ENCODE results near the gene SULT2A1.
A peak's percentile ranks its signal among the peaks of the same experiment; 100 is the strongest.

The SULT2A1 gene

DNA sequence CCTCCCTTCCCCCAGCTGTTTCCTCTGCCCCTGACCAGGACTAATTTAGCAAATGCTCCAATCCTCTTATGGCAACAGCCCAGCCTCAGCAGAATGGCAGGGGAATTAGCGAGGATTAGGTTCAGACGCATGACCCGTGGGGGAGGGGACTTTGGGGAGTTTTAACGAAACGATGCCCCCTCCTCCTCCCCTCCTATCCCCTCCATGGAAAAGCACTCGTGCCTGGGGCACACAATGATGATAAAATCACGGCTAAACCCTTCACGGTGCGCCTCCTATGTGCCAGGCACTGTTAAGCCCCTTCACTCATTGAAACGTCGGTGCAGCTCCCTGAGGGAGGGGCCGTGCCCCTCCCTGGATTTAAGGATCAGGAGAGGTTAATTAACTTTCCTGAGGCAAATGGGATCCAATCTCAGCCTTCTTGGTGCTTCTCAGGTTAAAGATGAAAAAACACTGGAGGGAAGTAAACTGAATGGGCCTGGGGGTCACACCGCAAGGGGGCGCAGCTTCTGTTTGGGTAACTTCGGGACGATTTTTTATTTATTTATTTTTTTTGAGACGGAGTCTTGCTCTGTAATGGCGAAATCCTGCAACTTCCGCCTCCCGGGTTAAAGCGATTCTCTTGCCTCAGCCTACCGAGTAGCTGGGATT lies 37.2 kb downstream of the SULT2A1 start:
- peak overlapping the region; percentile 86 for H3K27ac ChIP-seq (replicated peaks; ENCODE audit: low read length)
- H3K4me1 ChIP-seq (ENCODE audit: control insufficient read depth in 2 of 2, insufficient read depth in 1 of 2, low read depth in 1 of 2, low read length in 2 of 2), result no peaks in the 10 kb centered on the region
- H4K8ac ChIP-seq (ENCODE audit: low read depth, low read length), result no peak overlapping the region
- no peak overlapping the region for H2BK5ac ChIP-seq (ENCODE audit: low read length)
- H4K91ac ChIP-seq (ENCODE audit: low read depth, low read length, poor library complexity), result no peak overlapping the region
- H3K23ac ChIP-seq (ENCODE audit: low read depth, low read length, poor library complexity), result no peak overlapping the region
- H3K14ac ChIP-seq (ENCODE audit: low read length), result no peak overlapping the region
- H3K27me3 ChIP-seq (ENCODE audit: control insufficient read depth in 3 of 3, insufficient read depth in 3 of 3, low read depth in 1 of 3, low read length in 3 of 3), result peaks cover 0 to 25% (median 0%) of the 10 kb centered on the region in 3 experiments
- peak overlapping the region; percentile 49 for H3K18ac ChIP-seq (ENCODE audit: low read length)
- no peak overlapping the region for H2BK120ac ChIP-seq (ENCODE audit: low read depth, low read length)
- no peaks in the 10 kb centered on the region for H3K9me3 ChIP-seq (replicated peaks in 1 of 2; ENCODE audit: control insufficient read depth in 2 of 2, insufficient read depth in 1 of 2, low read depth in 1 of 2, low read length in 2 of 2)
- no peaks in the 10 kb centered on the region for H3K36me3 ChIP-seq (replicated peaks in 1 of 2; ENCODE audit: control insufficient read depth in 2 of 2, insufficient read depth in 2 of 2, low read length in 2 of 2)
- H2AFZ ChIP-seq (ENCODE audit: low read length), result peak overlapping the region; percentile 58
- H3K79me1 ChIP-seq (ENCODE audit: low read depth, low read length), result no peaks in the 10 kb centered on the region
- DNase-seq (ENCODE audit: low spot score), result peak; percentile 80
- no peak overlapping the region for H2BK15ac ChIP-seq (ENCODE audit: low read length)
- no CpG with 5 or more reads among the region's 22 CpGs for WGBS, 2 donors (ENCODE audit: extremely low coverage in 2 of 2, insufficient read length in 2 of 2, insufficient replicate concordance in 1 of 2)
- H3K4me3 ChIP-seq (ENCODE audit: low read length in 2 of 2), result no peak overlapping the region
- H3K4ac ChIP-seq (ENCODE audit: low read length), result no peak overlapping the region
- H2BK12ac ChIP-seq (ENCODE audit: low read length), result no peak overlapping the region
- no peak overlapping the region for H3K9ac ChIP-seq (ENCODE audit: low read depth, low read length, poor library complexity)
- H3K4me2 ChIP-seq (ENCODE audit: insufficient read depth, low read length, poor library complexity, severe bottlenecking), result peak overlapping the region; percentile 46
- H2AK5ac ChIP-seq (ENCODE audit: low read depth, low read length), result no peak overlapping the region

DNA sequence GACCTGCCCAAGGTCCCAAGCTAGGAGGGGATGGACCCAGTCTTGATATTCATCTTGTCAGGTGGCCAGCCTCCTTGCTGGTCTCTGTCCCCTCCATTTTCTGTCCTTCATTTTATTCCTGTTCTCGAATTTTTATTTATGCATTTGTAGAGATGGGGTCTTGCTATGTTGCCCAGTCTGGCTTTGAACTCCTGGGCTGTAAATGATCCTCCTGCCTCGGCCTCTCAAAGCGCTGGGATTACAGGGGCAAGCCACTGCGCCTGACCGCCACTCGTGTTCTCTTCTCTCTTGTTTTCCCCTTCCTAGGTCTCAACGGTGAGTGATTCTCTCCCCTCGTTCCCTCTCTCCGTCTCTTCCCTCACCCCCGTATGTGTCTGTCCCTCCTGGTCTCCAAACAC lies 37.7 kb downstream of the SULT2A1 start:
- Histone ChIP-seq H3K4ac (ENCODE audit: low read length) (no peak overlapping the region), H3K36me3 (replicated peaks in 1 of 2; ENCODE audit: control insufficient read depth in 2 of 2, insufficient read depth in 2 of 2, low read length in 2 of 2) (no peaks in the 10 kb centered on the region), H2AK5ac (ENCODE audit: low read depth, low read length) (no peak overlapping the region), H3K27ac (replicated peaks; ENCODE audit: low read length) (peak overlapping the region; percentile 86), H3K4me2 (ENCODE audit: insufficient read depth, low read length, poor library complexity, severe bottlenecking) (peak overlapping the region; percentile 32), H2BK120ac (ENCODE audit: low read depth, low read length) (no peak overlapping the region), H4K8ac (ENCODE audit: low read depth, low read length) (no peak overlapping the region), H3K18ac (ENCODE audit: low read length) (peak overlapping the region; percentile 15), H3K9me3 (replicated peaks in 1 of 2; ENCODE audit: control insufficient read depth in 2 of 2, insufficient read depth in 1 of 2, low read depth in 1 of 2, low read length in 2 of 2) (no peaks in the 10 kb centered on the region), H3K23ac (ENCODE audit: low read depth, low read length, poor library complexity) (no peak overlapping the region), H3K4me3 (ENCODE audit: low read length in 2 of 2) (no peak overlapping the region), H3K4me1 (ENCODE audit: control insufficient read depth in 2 of 2, insufficient read depth in 1 of 2, low read depth in 1 of 2, low read length in 2 of 2) (no peaks in the 10 kb centered on the region), H3K79me1 (ENCODE audit: low read depth, low read length) (no peaks in the 10 kb centered on the region), H2BK12ac (ENCODE audit: low read length) (no peak overlapping the region), H3K14ac (ENCODE audit: low read length) (no peak overlapping the region), H3K9ac (ENCODE audit: low read depth, low read length, poor library complexity) (no peak overlapping the region), H3K27me3 (ENCODE audit: control insufficient read depth in 3 of 3, insufficient read depth in 3 of 3, low read depth in 1 of 3, low read length in 3 of 3) (peaks cover 0 to 25% (median 0%) of the 10 kb centered on the region in 3 experiments), H2AFZ (ENCODE audit: low read length) (peak overlapping the region; percentile 58), H4K91ac (ENCODE audit: low read depth, low read length, poor library complexity) (no peak overlapping the region), H2BK5ac (ENCODE audit: low read length) (no peak overlapping the region), H2BK15ac (ENCODE audit: low read length) (no peak overlapping the region)
- no CpG with 5 or more reads among the region's 10 CpGs for WGBS, 2 donors (ENCODE audit: extremely low coverage in 2 of 2, insufficient read length in 2 of 2, insufficient replicate concordance in 1 of 2)
- no peak for DNase-seq (ENCODE audit: low spot score)

DNA sequence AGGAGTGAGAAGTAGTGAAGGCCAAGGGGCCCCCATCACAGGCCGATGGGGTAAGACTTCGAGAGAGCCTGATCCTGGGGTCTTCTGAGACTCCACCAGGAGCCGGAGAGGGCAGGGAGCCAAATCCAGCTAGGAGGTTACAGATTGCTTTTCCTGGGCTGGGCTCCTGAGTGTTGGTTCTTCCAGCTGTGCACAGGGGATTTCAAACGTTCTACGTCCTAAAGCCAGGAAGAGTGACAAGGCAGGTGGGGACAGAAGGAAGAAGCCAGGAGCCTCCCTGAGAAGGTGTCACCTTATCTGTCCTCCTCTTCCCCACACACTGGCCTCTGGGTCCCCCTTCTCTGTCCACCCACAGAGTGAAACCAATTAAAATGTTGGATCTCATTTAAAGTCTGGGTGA lies 43.2 kb downstream of the SULT2A1 start:
- Histone ChIP-seq H3K14ac (ENCODE audit: low read length) (no peak overlapping the region), H3K4ac (ENCODE audit: low read length) (no peak overlapping the region), H3K4me3 (ENCODE audit: low read length in 2 of 2) (no peak overlapping the region), H2BK5ac (ENCODE audit: low read length) (no peak overlapping the region), H2AFZ (ENCODE audit: low read length) (no peak overlapping the region), H3K27me3 (ENCODE audit: control insufficient read depth in 3 of 3, insufficient read depth in 3 of 3, low read depth in 1 of 3, low read length in 3 of 3) (peaks cover 0 to 16% (median 0%) of the 10 kb centered on the region in 3 experiments), H4K8ac (ENCODE audit: low read depth, low read length) (no peak overlapping the region), H3K18ac (ENCODE audit: low read length) (no peak overlapping the region), H4K91ac (ENCODE audit: low read depth, low read length, poor library complexity) (no peak overlapping the region), H2BK15ac (ENCODE audit: low read length) (no peak overlapping the region), H3K36me3 (replicated peaks in 1 of 2; ENCODE audit: control insufficient read depth in 2 of 2, insufficient read depth in 2 of 2, low read length in 2 of 2) (no peaks in the 10 kb centered on the region), H2BK120ac (ENCODE audit: low read depth, low read length) (no peak overlapping the region), H3K27ac (replicated peaks; ENCODE audit: low read length) (no peak overlapping the region), H3K9me3 (replicated peaks in 1 of 2; ENCODE audit: control insufficient read depth in 2 of 2, insufficient read depth in 1 of 2, low read depth in 1 of 2, low read length in 2 of 2) (no peaks in the 10 kb centered on the region), H2AK5ac (ENCODE audit: low read depth, low read length) (no peak overlapping the region), H3K4me1 (ENCODE audit: control insufficient read depth in 2 of 2, insufficient read depth in 1 of 2, low read depth in 1 of 2, low read length in 2 of 2) (peaks cover 3 to 14% of the 10 kb centered on the region in 2 donors), H3K9ac (ENCODE audit: low read depth, low read length, poor library complexity) (no peak overlapping the region), H2BK12ac (ENCODE audit: low read length) (no peak overlapping the region), H3K4me2 (ENCODE audit: insufficient read depth, low read length, poor library complexity, severe bottlenecking) (no peak overlapping the region), H3K23ac (ENCODE audit: low read depth, low read length, poor library complexity) (no peak overlapping the region), H3K79me1 (ENCODE audit: low read depth, low read length) (no peaks in the 10 kb centered on the region)
- no CpG with 5 or more reads among the region's 5 CpGs for WGBS, 2 donors (ENCODE audit: extremely low coverage in 2 of 2, insufficient read length in 2 of 2, insufficient replicate concordance in 1 of 2)
- no peak for DNase-seq (ENCODE audit: low spot score)

DNA sequence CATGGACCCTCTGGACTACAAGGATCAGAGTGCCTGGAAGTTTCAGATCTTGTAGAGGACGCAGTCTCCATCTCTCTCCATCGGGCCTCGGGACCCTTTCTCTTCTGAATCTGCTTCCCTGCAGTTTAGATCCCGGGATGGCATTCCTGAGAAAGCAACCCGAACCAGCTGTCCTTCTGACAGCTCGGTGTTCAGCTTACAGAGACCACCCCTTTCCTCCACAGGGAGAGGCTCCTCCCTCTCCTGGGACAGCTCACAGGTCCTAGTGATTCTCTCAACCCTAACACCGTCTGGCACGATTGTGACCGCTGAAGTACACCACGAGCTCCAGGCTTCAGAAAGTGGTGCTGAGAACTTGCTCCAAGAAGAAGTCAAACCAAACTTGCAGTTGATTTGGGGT lies 46.2 kb downstream of the SULT2A1 start:
- no peak overlapping the region for H4K8ac ChIP-seq (ENCODE audit: low read depth, low read length)
- H3K14ac ChIP-seq (ENCODE audit: low read length), result no peak overlapping the region
- no peak overlapping the region for H3K9ac ChIP-seq (ENCODE audit: low read depth, low read length, poor library complexity)
- WGBS, 2 donors (ENCODE audit: extremely low coverage in 2 of 2, insufficient read length in 2 of 2, insufficient replicate concordance in 1 of 2), result no CpG with 5 or more reads among the region's 10 CpGs
- no peaks in the 10 kb centered on the region for H3K79me1 ChIP-seq (ENCODE audit: low read depth, low read length)
- H3K27ac ChIP-seq (replicated peaks; ENCODE audit: low read length), result peak overlapping the region; percentile 55
- no peak overlapping the region for H3K23ac ChIP-seq (ENCODE audit: low read depth, low read length, poor library complexity)
- no peak overlapping the region for H4K91ac ChIP-seq (ENCODE audit: low read depth, low read length, poor library complexity)
- peaks cover 3 to 14% of the 10 kb centered on the region in 2 donors for H3K4me1 ChIP-seq (ENCODE audit: control insufficient read depth in 2 of 2, insufficient read depth in 1 of 2, low read depth in 1 of 2, low read length in 2 of 2)
- H3K36me3 ChIP-seq (replicated peaks in 1 of 2; ENCODE audit: control insufficient read depth in 2 of 2, insufficient read depth in 2 of 2, low read length in 2 of 2), result no peaks in the 10 kb centered on the region
- peak overlapping the region; percentile 46 for H2AK5ac ChIP-seq (ENCODE audit: low read depth, low read length)
- H2BK15ac ChIP-seq (ENCODE audit: low read length), result peak overlapping the region; percentile 42
- H2AFZ ChIP-seq (ENCODE audit: low read length), result peak overlapping the region; percentile 62
- H3K4ac ChIP-seq (ENCODE audit: low read length), result no peak overlapping the region
- peak overlapping the region; percentile 34 for H2BK120ac ChIP-seq (ENCODE audit: low read depth, low read length)
- H3K9me3 ChIP-seq (replicated peaks in 1 of 2; ENCODE audit: control insufficient read depth in 2 of 2, insufficient read depth in 1 of 2, low read depth in 1 of 2, low read length in 2 of 2), result no peaks in the 10 kb centered on the region
- H2BK5ac ChIP-seq (ENCODE audit: low read length), result peak overlapping the region; percentile 43
- peaks cover 0 to 16% (median 0%) of the 10 kb centered on the region in 3 experiments for H3K27me3 ChIP-seq (ENCODE audit: control insufficient read depth in 3 of 3, insufficient read depth in 3 of 3, low read depth in 1 of 3, low read length in 3 of 3)
- H3K4me3 ChIP-seq (ENCODE audit: low read length in 2 of 2), result no peak overlapping the region
- H3K18ac ChIP-seq (ENCODE audit: low read length), result peak overlapping the region; percentile 94
- H3K4me2 ChIP-seq (ENCODE audit: insufficient read depth, low read length, poor library complexity, severe bottlenecking), result peak overlapping the region; percentile 46
- no peak overlapping the region for H2BK12ac ChIP-seq (ENCODE audit: low read length)
- no peak for DNase-seq (ENCODE audit: low spot score)
